ENCODE data around the gene COL11A2. TPM values are rescaled to one million over a fixed set of nuclear protein-coding genes. Genes with fewer than 3 reads are reported as not detected.

Gene COL11A2
- total RNA-seq, 1 experiment from 2014 or later = 0.58 TPM

DNA sequence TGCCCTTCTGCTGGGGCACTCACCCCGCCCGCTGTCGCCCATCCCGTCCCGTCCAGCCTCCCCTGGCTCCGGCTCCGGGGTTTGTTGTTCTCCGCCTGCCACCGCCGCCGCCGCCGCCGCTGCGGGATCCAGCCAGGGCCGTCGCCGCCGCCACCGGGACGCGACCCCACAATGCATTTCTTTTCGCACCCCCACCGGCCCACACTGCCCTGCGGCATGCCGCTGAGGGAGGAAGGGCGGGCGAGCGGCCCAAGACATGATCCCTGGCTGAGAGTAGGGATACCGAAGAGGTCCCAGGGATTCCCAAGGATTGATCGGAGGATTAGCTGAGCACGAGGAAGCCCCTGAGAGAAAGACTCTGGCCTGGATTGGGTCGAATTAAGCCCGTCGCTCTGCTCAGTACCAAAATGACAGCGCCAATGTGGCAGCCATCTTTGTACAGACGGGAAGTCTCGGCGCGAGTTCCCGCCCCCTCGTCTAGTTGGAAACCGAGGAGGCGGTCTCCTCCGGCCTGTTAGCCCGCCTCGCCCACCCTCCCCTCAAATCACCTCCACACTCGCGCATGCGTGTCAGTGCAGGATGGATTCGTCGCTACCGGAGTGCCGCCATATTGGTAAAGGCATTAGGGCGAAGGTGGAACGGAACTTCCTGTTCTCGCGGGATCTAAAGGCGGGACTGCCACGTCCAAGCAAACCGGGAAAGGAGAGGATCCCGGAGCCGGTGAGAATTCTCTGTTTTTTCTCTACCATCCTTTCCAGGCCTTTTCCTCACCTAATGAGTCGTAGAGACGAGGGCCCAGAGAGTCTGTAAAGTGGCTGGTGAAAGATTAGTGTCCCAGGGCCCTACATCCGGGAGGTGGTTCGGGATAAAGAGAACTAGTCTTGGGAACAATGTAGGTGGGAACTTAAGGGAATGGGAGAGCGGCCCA, 8.2 kb upstream of the COL11A2 start, which contains the start of the genes RXRB and SLC39A7:
RXRB (minus strand) TSS at position 447 of the 928 bp plus-strand sequence; CDS start at position 258, 189 bp downstream.
SLC39A7 (plus strand) TSS at position 649 of the 928 bp plus-strand sequence. CDS start 379 bp downstream, outside the sequence.
- DNase-seq = peak; percentile 99
- intact Hi-C loops (cut with micrococcal nuclease) = loop anchor here (10.0 kb wide), 2 partner anchors 74 to 214 kb away; partner anchors contain the start of genes B3GALT4, CUTA, PHF1 and RPS18
- H3K79me2 ChIP-seq (ENCODE audit: low read length) = peaks cover 63% of the 10 kb centered on the region
- H3F3A ChIP-seq (ENCODE audit: low read length, unreplicated experiment) = no peaks in the 10 kb centered on the region
- peaks cover 33% of the 10 kb centered on the region for H3K36me3 ChIP-seq (ENCODE audit: low read depth, low read length)
- peak within 1 kb of the TSS; percentile 99 for H3K4me2 ChIP-seq (ENCODE audit: low read length)
- ChIA-PET POLR2A (ENCODE audit: unreplicated experiment) (no interaction called here), CTCF (interaction anchor here (0.9 kb wide), 1 partner anchor 48 kb away, joined by 7 read pairs; no protein-coding TSS in a partner anchor)
- peaks cover 32% of the 10 kb centered on the region for H3K4me1 ChIP-seq (ENCODE audit: insufficient read depth, low read length)
- no peaks in the 10 kb centered on the region for H3K27me3 ChIP-seq (ENCODE audit: low read length)
- BruUV-seq (replicated peaks) = no TSS peak
- no peaks in the 10 kb centered on the region for H3K9me3 ChIP-seq (ENCODE audit: low read length)
- H3K27ac ChIP-seq (ENCODE audit: low read length) = peak within 1 kb of the TSS; percentile 92
- peaks cover 5% of the 10 kb centered on the region; the same call in 1 of the 2 replicates for H4K20me1 ChIP-seq (ENCODE audit: low read length)
- peak within 1 kb of the TSS; percentile 98 for H3K9ac ChIP-seq (ENCODE audit: low read length)
- TF ChIP-seq EZH2 (IDR thresholded peaks at IDR 0.05; ENCODE audit: low read length, unreplicated experiment) (no peak), EZH2phosphoT487 (IDR thresholded peaks at IDR 0.05; ENCODE audit: borderline replicate concordance, low read length) (no peak)
- TF ChIP-seq, protein P1, sequence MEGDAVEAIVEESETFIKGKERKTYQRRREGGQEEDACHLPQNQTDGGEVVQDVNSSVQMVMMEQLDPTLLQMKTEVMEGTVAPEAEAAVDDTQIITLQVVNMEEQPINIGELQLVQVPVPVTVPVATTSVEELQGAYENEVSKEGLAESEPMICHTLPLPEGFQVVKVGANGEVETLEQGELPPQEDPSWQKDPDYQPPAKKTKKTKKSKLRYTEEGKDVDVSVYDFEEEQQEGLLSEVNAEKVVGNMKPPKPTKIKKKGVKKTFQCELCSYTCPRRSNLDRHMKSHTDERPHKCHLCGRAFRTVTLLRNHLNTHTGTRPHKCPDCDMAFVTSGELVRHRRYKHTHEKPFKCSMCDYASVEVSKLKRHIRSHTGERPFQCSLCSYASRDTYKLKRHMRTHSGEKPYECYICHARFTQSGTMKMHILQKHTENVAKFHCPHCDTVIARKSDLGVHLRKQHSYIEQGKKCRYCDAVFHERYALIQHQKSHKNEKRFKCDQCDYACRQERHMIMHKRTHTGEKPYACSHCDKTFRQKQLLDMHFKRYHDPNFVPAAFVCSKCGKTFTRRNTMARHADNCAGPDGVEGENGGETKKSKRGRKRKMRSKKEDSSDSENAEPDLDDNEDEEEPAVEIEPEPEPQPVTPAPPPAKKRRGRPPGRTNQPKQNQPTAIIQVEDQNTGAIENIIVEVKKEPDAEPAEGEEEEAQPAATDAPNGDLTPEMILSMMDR (conservative IDR thresholded peaks at IDR 0.05; ENCODE audit: low read depth, low read length) = no peak
- H3K9me2 ChIP-seq (replicated peaks; ENCODE audit: low read length) = no peaks in the 10 kb centered on the region
- ATAC-seq = peak; percentile 56
- H2AFZ ChIP-seq (ENCODE audit: low read length) = peak within 1 kb of the TSS; percentile 99
- peak within 1 kb of the TSS; percentile 97 for H3K4me3 ChIP-seq (ENCODE audit: low read length)

DNA sequence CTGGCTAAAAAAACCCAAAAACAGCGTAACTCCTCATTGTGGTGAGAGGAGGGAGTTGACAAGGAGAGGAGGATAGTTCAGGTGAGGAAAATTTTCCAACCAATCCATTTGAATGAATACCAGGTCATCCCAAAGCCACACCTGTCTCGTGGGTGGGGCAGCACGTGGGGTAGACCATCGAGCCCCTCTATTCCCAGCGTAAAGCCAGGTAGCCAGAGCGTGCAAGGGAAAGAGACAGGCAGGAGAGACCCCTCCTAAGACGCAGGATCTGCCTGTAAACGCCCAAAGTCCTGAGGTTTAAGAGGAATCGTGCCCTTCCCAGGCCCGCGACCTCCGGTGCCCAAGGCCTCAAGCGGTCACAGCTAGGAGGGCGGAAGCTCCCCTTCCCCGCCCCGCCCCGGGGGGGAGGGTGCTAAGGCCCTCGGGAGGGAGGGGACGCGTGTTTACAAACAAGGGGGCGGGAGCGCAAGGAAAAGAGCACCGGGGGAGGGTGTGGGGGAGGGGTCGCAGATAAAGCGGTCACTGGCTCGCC, 7.5 kb upstream of the COL11A2 start:
- ATAC-seq = peak; percentile 26
- Histone ChIP-seq H3K27me3 (ENCODE audit: low read length) (no peaks in the 10 kb centered on the region), H3K4me2 (ENCODE audit: low read length) (peak overlapping the region; percentile 99), H4K20me1 (ENCODE audit: low read length) (peaks cover 5% of the 10 kb centered on the region; the same call in 1 of the 2 replicates), H3K4me1 (ENCODE audit: insufficient read depth, low read length) (peaks cover 25% of the 10 kb centered on the region), H3K36me3 (ENCODE audit: low read depth, low read length) (peaks cover 40% of the 10 kb centered on the region), H2AFZ (ENCODE audit: low read length) (peak overlapping the region; percentile 99), H3K4me3 (ENCODE audit: low read length) (peak overlapping the region; percentile 97), H3K9me3 (ENCODE audit: low read length) (no peaks in the 10 kb centered on the region), H3K79me2 (ENCODE audit: low read length) (peaks cover 63% of the 10 kb centered on the region), H3K9me2 (replicated peaks; ENCODE audit: low read length) (no peaks in the 10 kb centered on the region), H3F3A (ENCODE audit: low read length, unreplicated experiment) (no peaks in the 10 kb centered on the region), H3K27ac (ENCODE audit: low read length) (peak overlapping the region; percentile 92), H3K9ac (ENCODE audit: low read length) (peak overlapping the region; percentile 98)
- DNase-seq = peak; percentile 74
- TF ChIP-seq, protein P1 (conservative IDR thresholded peaks at IDR 0.05; ENCODE audit: low read depth, low read length) = no peak
- TF ChIP-seq EZH2phosphoT487 (IDR thresholded peaks at IDR 0.05; ENCODE audit: borderline replicate concordance, low read length) = no peak
- TF ChIP-seq EZH2 (IDR thresholded peaks at IDR 0.05; ENCODE audit: low read length, unreplicated experiment) = no peak
- intact Hi-C loops (cut with micrococcal nuclease) = loop anchor here (5.0 to 10.0 kb wide), 3 partner anchors 37 to 215 kb away; partner anchors contain the start of genes B3GALT4, CUTA, PHF1 and RPS18
- ChIA-PET CTCF (interaction anchor here (0.9 kb wide), 1 partner anchor 49 kb away, joined by 7 read pairs; no protein-coding TSS in a partner anchor), POLR2A (ENCODE audit: unreplicated experiment) (interaction anchor here (0.6 kb wide), 1 partner anchor 1057 kb away, joined by 3 read pairs; no protein-coding TSS in a partner anchor)
- BruUV-seq (replicated peaks) = TSS peak; percentile 35

Data from PC-3 (cell line).